Neural progenitor cell (in vitro differentiated cells): Measurements from ENCODE around the gene CLDN22. TPM values are rescaled to one million over a fixed set of nuclear protein-coding genes. Genes with fewer than 3 reads are reported as not detected.

Source experiments
- DNase-seq: peaks from one replicate; pipeline ENCODE4 v3.0.0-alpha.2; 2016; ENCODE audit warnings: low spot score
- H2AFZ ChIP-seq: fragments of 200-600 bp; sonication (generic); replicated peaks from 2 replicates; pipeline ENCODE4 v1.6.1; 2016; ENCODE audit warnings: antibody characterized with exemption
- H3F3A ChIP-seq: fragments of 200-600 bp; sonication (generic); 2 replicates; pipeline ENCODE4 v1.6.1; 2016; ENCODE audit warnings: antibody characterized with exemption, low read depth
- H3K27ac ChIP-seq: fragments of 200-600 bp; sonication (generic); 2 replicates; pipeline ENCODE4 v1.5.1; 2016; ENCODE audit warnings: mild to moderate bottlenecking
- H3K27me3 ChIP-seq: fragments of 200-600 bp; sonication (generic); 2 replicates; pipeline ENCODE4 v1.6.1; 2016; ENCODE audit warnings: mild to moderate bottlenecking, moderate library complexity
- H3K36me3 ChIP-seq: fragments of 200-600 bp; sonication (generic); 2 replicates; pipeline ENCODE4 v1.5.1; 2016
- H3K4me1 ChIP-seq: fragments of 200-600 bp; sonication (generic); 2 replicates; pipeline ENCODE4 v1.6.1; 2016; ENCODE audit warnings: mixed run types
- H3K4me2 ChIP-seq: fragments of 200-600 bp; sonication (generic); 2 replicates; pipeline ENCODE4 v1.6.1; 2016
- H3K4me3 ChIP-seq: fragments of 200-600 bp; sonication (generic); 2 replicates; pipeline ENCODE4 v1.5.1; 2016
- H3K79me2 ChIP-seq: fragments of 200-600 bp; sonication (generic); 2 replicates; pipeline ENCODE4 v1.6.1; 2016; ENCODE audit warnings: low read depth
- H3K9ac ChIP-seq: fragments of 200-600 bp; sonication (generic); 2 replicates; pipeline ENCODE4 v1.6.1; 2016
- H3K9me3 ChIP-seq: fragments of 200-600 bp; sonication (generic); 2 replicates; pipeline ENCODE4 v1.5.1; 2016; ENCODE audit warnings: low read depth
- H4K20me1 ChIP-seq: fragments of 200-600 bp; sonication (generic); 2 replicates; pipeline ENCODE4 v1.6.1; 2016; ENCODE audit warnings: low read depth
- H3K27ac Mint-ChIP-seq: 3 replicates; pipeline ENCODE4 v1.8.0; 2021; ENCODE audit warnings: mixed read lengths
- H3K27me3 Mint-ChIP-seq: 2 replicates; pipeline ENCODE4 v1.8.0; 2022; ENCODE audit warnings: low read depth, mild to moderate bottlenecking, inconsistent platforms, moderate library complexity, mixed read lengths; ENCODE audit not compliant: insufficient read depth
- H3K36me3 Mint-ChIP-seq: 3 replicates; pipeline ENCODE4 v1.8.0; 2021; ENCODE audit warnings: mixed read lengths
- H3K4me1 Mint-ChIP-seq: 3 replicates; pipeline ENCODE4 v1.8.0; 2021; ENCODE audit warnings: mixed read lengths
- H3K4me3 Mint-ChIP-seq: 3 replicates; pipeline ENCODE4 v1.8.0; 2021; ENCODE audit warnings: mild to moderate bottlenecking, moderate library complexity, mixed read lengths
- H3K9me3 Mint-ChIP-seq: 3 replicates; pipeline ENCODE4 v1.8.0; 2020; ENCODE audit warnings: mixed read lengths
- CTCF ChIP-seq: fragments of 200-600 bp; sonication (generic); IDR thresholded peaks from 2 replicates; pipeline ENCODE4 v1.5.1; 2017; ENCODE audit warnings: antibody characterized with exemption, mild to moderate bottlenecking
- EZH2 ChIP-seq: fragments of 200-600 bp; sonication (generic); IDR thresholded peaks from 2 replicates; pipeline ENCODE4 v1.6.1; 2017; ENCODE audit warnings: antibody characterized with exemption, mild to moderate bottlenecking, moderate library complexity
- EZH2phosphoT487 ChIP-seq: fragments of 200-600 bp; sonication (generic); IDR thresholded peaks from 2 replicates; pipeline ENCODE4 v1.6.1; 2017; ENCODE audit warnings: antibody characterized with exemption
- total RNA-seq: library from RNA; depleted of rRNA; stranded (reverse); fragments of >200 nt; gene quantifications from 2 replicates; pipeline ENCODE4 v1.2.3, GENCODE V29; 2015; ENCODE audit warnings: low replicate concordance

The CLDN22 gene
- total RNA-seq, 1 donor from 2014 or later, result not detected

GRCh38 chr4:183333983-183334382, 13.9 kb upstream of the CLDN22 start:
- H4K20me1 ChIP-seq, result no peaks in the 10 kb centered on the region
- no peaks in the 10 kb centered on the region for H3K79me2 ChIP-seq
- no peak overlapping the region for H3K27ac Mint-ChIP-seq
- H3K4me3 ChIP-seq, result no peak overlapping the region
- H3K9me3 ChIP-seq, result no peaks in the 10 kb centered on the region
- H3K4me3 Mint-ChIP-seq, result no peak overlapping the region
- no peaks in the 10 kb centered on the region for H3K36me3 ChIP-seq
- H3K36me3 Mint-ChIP-seq, result peaks cover 2% of the 10 kb centered on the region
- no peak overlapping the region for H3K9ac ChIP-seq
- H3K27me3 Mint-ChIP-seq, result peaks cover 8% of the 10 kb centered on the region
- H2AFZ ChIP-seq, result no peak overlapping the region
- H3K27ac ChIP-seq, result no peak overlapping the region
- peaks cover 20% of the 10 kb centered on the region for H3K9me3 Mint-ChIP-seq
- no peaks in the 10 kb centered on the region for H3K4me1 Mint-ChIP-seq
- H3F3A ChIP-seq, result no peaks in the 10 kb centered on the region
- no peak overlapping the region for H3K4me2 ChIP-seq
- H3K4me1 ChIP-seq, result no peaks in the 10 kb centered on the region
- TF ChIP-seq EZH2, result no peak
- no peak for TF ChIP-seq EZH2phosphoT487
- no peak for TF ChIP-seq CTCF
- H3K27me3 ChIP-seq, result no peaks in the 10 kb centered on the region
- DNase-seq, result no peak

- Histone ChIP-seq H3K4me1 (no peaks in the 10 kb centered on the region), H3K36me3 (no peaks in the 10 kb centered on the region), H4K20me1 (no peaks in the 10 kb centered on the region), H3K9ac (no peak overlapping the region), H3K27ac (no peak overlapping the region), H2AFZ (no peak overlapping the region), H3K27me3 (no peaks in the 10 kb centered on the region), H3F3A (no peaks in the 10 kb centered on the region), H3K4me3 (no peak overlapping the region), H3K79me2 (no peaks in the 10 kb centered on the region), H3K4me2 (no peak overlapping the region), H3K9me3 (no peaks in the 10 kb centered on the region)
- H3K4me3 Mint-ChIP-seq, result no peak overlapping the region
- H3K27ac Mint-ChIP-seq, result no peak overlapping the region
- H3K4me1 Mint-ChIP-seq, result no peaks in the 10 kb centered on the region
- no peak for DNase-seq
- peaks cover 8% of the 10 kb centered on the region for H3K27me3 Mint-ChIP-seq
- H3K36me3 Mint-ChIP-seq, result peaks cover 2% of the 10 kb centered on the region
- peaks cover 21% of the 10 kb centered on the region for H3K9me3 Mint-ChIP-seq
- TF ChIP-seq EZH2, result no peak
- TF ChIP-seq EZH2phosphoT487, result no peak
- no peak for TF ChIP-seq CTCF
Observed at GRCh38 chr4:183333202-183333601, 13.1 kb upstream of the CLDN22 start.

- no peak overlapping the region for H3K27ac Mint-ChIP-seq
- Histone ChIP-seq H3K27ac (no peak overlapping the region), H3K27me3 (no peaks in the 10 kb centered on the region), H3F3A (no peaks in the 10 kb centered on the region), H3K36me3 (no peaks in the 10 kb centered on the region), H3K4me2 (no peak overlapping the region), H3K79me2 (no peaks in the 10 kb centered on the region), H4K20me1 (no peaks in the 10 kb centered on the region), H3K9me3 (no peaks in the 10 kb centered on the region), H3K9ac (no peak overlapping the region), H2AFZ (no peak overlapping the region), H3K4me1 (no peaks in the 10 kb centered on the region), H3K4me3 (no peak overlapping the region)
- no peak for TF ChIP-seq EZH2phosphoT487
- TF ChIP-seq CTCF, result no peak
- no peak for TF ChIP-seq EZH2
- peaks cover 8% of the 10 kb centered on the region for H3K27me3 Mint-ChIP-seq
- no peaks in the 10 kb centered on the region for H3K4me1 Mint-ChIP-seq
- DNase-seq, result no peak
- H3K4me3 Mint-ChIP-seq, result no peak overlapping the region
- peaks cover 2% of the 10 kb centered on the region for H3K36me3 Mint-ChIP-seq
- H3K9me3 Mint-ChIP-seq, result peaks cover 17% of the 10 kb centered on the region
Observed at GRCh38 chr4:183332447-183332846, 12.4 kb upstream of the CLDN22 start.
